Activated CD8-positive, alpha-beta memory T cell treated with anti-CD3 and anti-CD28 coated beads for 1 hour (primary cell): ENCODE data around the gene PROZ.
"Not testable (repeated sequence)": the region's sequence is repeated elsewhere in the genome, so short reads cannot be mapped to it uniquely, and the experiment has no call there.

Source experiments
- DNase-seq, 2 donors: peaks; one replicate each; pipeline ENCODE4 v3.0.0-alpha.2; 2020; ENCODE audit warnings: low read depth in 1 of 2; ENCODE audit errors: extremely low read depth in 1 of 2

PROZ gene

GRCh38 chr13:113153810-113154748 lies 4.4 kb upstream of the PROZ start:
- peak; percentile 50 to 71 for DNase-seq

- no peak for DNase-seq
These were observed 3.2 kb upstream of the PROZ start for GRCh38 chr13:113155201-113155600.

GRCh38 chr13:113155982-113156655 lies 2.3 kb upstream of the PROZ start:
- DNase-seq, result no peak

GRCh38 chr13:113157206-113157928 lies 1.1 kb upstream of the PROZ start:
- no peak for DNase-seq

GRCh38 chr13:113158946-113159345 lies 498 bp downstream of the PROZ start:
- DNase-seq, result no peak

- no peak for DNase-seq
These were observed 1.3 kb downstream of the PROZ start for GRCh38 chr13:113159701-113160100.

- no peak for DNase-seq
These were observed 2.5 kb downstream of the PROZ start for GRCh38 chr13:113160983-113161382.

GRCh38 chr13:113161433-113161832 lies 3.0 kb downstream of the PROZ start:
- no peak for DNase-seq

- DNase-seq, result not testable (repeated sequence)
These were observed 3.5 kb downstream of the PROZ start for GRCh38 chr13:113161975-113162374.

GRCh38 chr13:113162783-113163685 lies 4.6 kb downstream of the PROZ start:
- no peak for DNase-seq

GRCh38 chr13:113164492-113164891 lies 6.0 kb downstream of the PROZ start:
- no peak for DNase-seq

GRCh38 chr13:113166266-113166665 lies 7.8 kb downstream of the PROZ start:
- DNase-seq, result no peak

- no peak for DNase-seq
These were observed 8.2 kb downstream of the PROZ start for GRCh38 chr13:113166681-113167080.

- no peak for DNase-seq
These were observed 8.7 kb downstream of the PROZ start for GRCh38 chr13:113167155-113167554.

- no peak for DNase-seq
These were observed 9.1 kb downstream of the PROZ start for GRCh38 chr13:113167575-113167974.

GRCh38 chr13:113168211-113168610 lies 9.8 kb downstream of the PROZ start:
- no peak for DNase-seq

GRCh38 chr13:113169277-113170272 lies 11.1 kb downstream of the PROZ start:
- DNase-seq, result no peak

- DNase-seq, result no peak
These were observed 12.1 kb downstream of the PROZ start for GRCh38 chr13:113170511-113170910.
